Measurements from ENCODE around the gene VKORC1.
A peak's percentile ranks its signal among the peaks of the same experiment; 100 is the strongest.

The VKORC1 gene

GRCh38 chr16:31127182-31127581, 32.6 kb upstream of the VKORC1 start:
- no peak for TF ChIP-seq CTCF (IDR thresholded peaks at IDR 0.05)
- no peak overlapping the region for H3K27ac ChIP-seq
- no peak for DNase-seq
- peaks cover 60 to 94% (median 75%) of the 10 kb centered on the region in 3 donors for H3K36me3 ChIP-seq
- intact Hi-C loops (cut with DNase I; ENCODE audit: low total_unique reads) = no loop called here
- peaks cover 0 to 22% (median 0%) of the 10 kb centered on the region in 4 donors for H3K4me1 ChIP-seq
- no peaks in the 10 kb centered on the region for H3K27me3 ChIP-seq
- H3K4me3 ChIP-seq = no peak overlapping the region
- no peaks in the 10 kb centered on the region for H3K9me3 ChIP-seq

- Histone ChIP-seq H3K4me3 (no peak overlapping the region), H3K27me3 (no peaks in the 10 kb centered on the region), H3K9me3 (no peaks in the 10 kb centered on the region), H3K4me1 (peaks cover 0 to 22% (median 0%) of the 10 kb centered on the region in 4 donors), H3K36me3 (peaks cover 65 to 94% (median 78%) of the 10 kb centered on the region in 3 donors), H3K27ac (no peak overlapping the region)
- intact Hi-C loops (cut with DNase I; ENCODE audit: low total_unique reads) = no loop called here
- TF ChIP-seq CTCF (IDR thresholded peaks at IDR 0.05) = no peak
- no peak for DNase-seq
These were observed 31.2 kb upstream of the VKORC1 start for GRCh38 chr16:31125844-31126243.

- TF ChIP-seq CTCF (IDR thresholded peaks at IDR 0.05) = no peak
- Histone ChIP-seq H3K9me3 (no peaks in the 10 kb centered on the region), H3K4me1 (peaks cover 0 to 20% (median 15%) of the 10 kb centered on the region in 4 donors), H3K27ac (peak overlapping the region in 1 of 2 donors; percentile 96), H3K36me3 (peaks cover 36 to 60% (median 52%) of the 10 kb centered on the region in 3 donors), H3K4me3 (no peak overlapping the region), H3K27me3 (no peaks in the 10 kb centered on the region)
- intact Hi-C loops (cut with DNase I; ENCODE audit: low total_unique reads) = no loop called here
- DNase-seq = no peak
These were observed 25.5 kb upstream of the VKORC1 start for GRCh38 chr16:31120129-31120528.

DNA sequence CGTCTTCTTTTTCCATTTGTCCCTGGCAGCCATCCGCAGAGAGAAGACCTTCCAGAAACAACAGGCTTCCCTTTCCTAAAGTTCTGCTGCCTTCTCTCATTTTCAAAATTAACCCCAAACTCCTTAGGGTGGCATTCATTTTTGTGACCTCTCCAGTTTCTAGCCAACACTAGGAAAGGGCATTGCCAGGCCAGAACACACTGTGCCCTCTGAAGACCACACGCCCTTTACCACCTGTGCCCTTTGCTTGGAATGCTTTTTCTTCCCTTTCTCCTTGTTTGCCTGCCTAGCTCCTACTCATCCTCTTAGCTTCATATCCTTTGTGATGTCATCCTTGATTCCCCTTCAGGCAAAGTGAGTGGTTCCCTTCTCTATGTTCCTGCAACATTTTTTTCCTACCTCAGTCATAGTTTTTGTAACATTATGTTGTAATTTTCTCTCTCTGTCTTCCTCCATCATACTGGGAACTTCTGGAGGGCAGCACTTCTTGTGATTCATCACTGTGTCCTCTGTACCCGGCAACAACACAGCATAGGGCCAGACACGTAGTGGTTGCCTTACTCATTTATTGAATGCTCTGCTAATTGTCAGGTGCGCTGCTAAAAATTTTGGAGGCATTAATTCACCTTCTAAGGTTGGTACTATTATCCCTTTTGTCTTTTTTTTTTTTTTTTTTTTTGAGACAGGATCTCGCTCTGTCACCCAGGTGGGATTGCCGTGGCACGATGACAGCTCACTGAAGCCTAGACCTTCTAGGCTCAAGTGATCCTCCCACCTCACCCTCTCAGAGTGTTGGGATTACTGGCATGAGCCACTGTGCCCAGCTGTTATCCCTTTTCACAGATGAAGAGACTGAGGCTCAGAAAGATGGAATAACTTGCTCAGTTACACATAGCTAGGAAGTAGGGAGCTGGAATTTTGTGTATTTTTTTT, 23.9 kb upstream of the VKORC1 start:
- Histone ChIP-seq H3K27me3 (no peaks in the 10 kb centered on the region), H3K36me3 (peaks cover 36 to 46% (median 36%) of the 10 kb centered on the region in 3 donors), H3K4me3 (peak overlapping the region; percentile 75 to 84), H3K9me3 (no peaks in the 10 kb centered on the region), H3K27ac (peak overlapping the region; percentile 92 to 96), H3K4me1 (peaks cover 0 to 23% (median 15%) of the 10 kb centered on the region in 4 donors)
- no peak for TF ChIP-seq CTCF (IDR thresholded peaks at IDR 0.05)
- intact Hi-C loops (cut with DNase I; ENCODE audit: low total_unique reads) = no loop called here
- no peak for DNase-seq

DNA sequence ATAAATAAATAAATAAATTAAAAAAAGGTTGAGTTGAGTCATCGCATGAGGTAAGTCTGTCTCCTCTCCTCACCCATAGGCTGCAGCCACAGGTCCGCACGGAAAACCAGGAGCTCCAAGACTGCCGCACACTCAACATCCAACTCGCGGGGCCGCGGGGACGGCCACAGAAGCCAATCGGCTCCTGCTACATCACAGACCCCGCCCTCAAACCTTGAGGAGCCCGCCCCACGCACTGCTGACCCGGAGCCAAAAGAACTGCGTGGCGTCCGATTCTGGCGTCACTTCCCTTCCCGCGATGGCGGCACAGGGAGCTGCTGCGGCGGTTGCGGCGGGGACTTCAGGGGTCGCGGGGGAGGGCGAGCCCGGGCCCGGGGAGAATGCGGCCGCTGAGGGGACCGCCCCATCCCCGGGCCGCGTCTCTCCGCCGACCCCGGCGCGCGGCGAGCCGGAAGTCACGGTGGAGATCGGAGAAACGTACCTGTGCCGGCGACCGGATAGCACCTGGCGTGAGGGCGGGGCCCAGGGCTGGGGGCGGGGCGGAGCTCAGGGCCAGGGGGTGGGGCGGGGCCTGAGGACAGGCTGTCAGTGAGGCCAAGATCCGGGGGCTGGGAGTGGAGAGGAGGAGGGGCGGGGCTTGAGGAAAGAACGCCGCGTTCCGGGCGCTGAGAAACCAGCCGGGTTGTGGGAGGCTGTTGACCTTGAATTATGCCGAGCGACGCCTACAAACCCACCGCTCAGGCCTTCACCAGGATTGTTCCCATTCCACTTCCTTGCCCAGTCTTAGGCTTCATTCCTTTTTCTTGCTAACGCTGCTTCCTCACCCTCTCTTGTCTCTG, 23.0 kb upstream of the VKORC1 start, which contains the start of gene KAT8:
KAT8 (plus strand) TSS at position 281 of the 839 bp plus-strand sequence; CDS start at position 299, 18 bp downstream.
- Histone ChIP-seq H3K36me3 (peaks cover 27 to 43% (median 29%) of the 10 kb centered on the region in 3 donors), H3K27ac (peak within 1 kb of the TSS; percentile 92 to 96), H3K9me3 (no peaks in the 10 kb centered on the region), H3K4me1 (peaks cover 0 to 32% (median 15%) of the 10 kb centered on the region in 4 donors), H3K27me3 (no peaks in the 10 kb centered on the region), H3K4me3 (peak within 1 kb of the TSS; percentile 75 to 84)
- intact Hi-C loops (cut with DNase I; ENCODE audit: low total_unique reads) = no loop called here
- TF ChIP-seq CTCF (IDR thresholded peaks at IDR 0.05) = no peak
- peak; percentile 98 to 99 for DNase-seq

Measured in tibial artery (tissue), 4 donors.